NCI-H2227 treated with DMSO at 0.1 percent for 48 hours (cell line): ENCODE results near the gene C2CD4D.
"Not testable (repeated sequence)": the region's sequence is repeated elsewhere in the genome, so short reads cannot be mapped to it uniquely, and the experiment has no call there.

Experiments
- DNase-seq: peaks from one replicate; lab custom pipeline; 2025; lab: John Stamatoyannopoulos, UW

The C2CD4D gene

GRCh38 chr1:151858886-151859665, 19.5 kb upstream of the C2CD4D start:
- DNase-seq: no peak

GRCh38 chr1:151858030-151858746, 18.6 kb upstream of the C2CD4D start:
- DNase-seq: no peak

DNA sequence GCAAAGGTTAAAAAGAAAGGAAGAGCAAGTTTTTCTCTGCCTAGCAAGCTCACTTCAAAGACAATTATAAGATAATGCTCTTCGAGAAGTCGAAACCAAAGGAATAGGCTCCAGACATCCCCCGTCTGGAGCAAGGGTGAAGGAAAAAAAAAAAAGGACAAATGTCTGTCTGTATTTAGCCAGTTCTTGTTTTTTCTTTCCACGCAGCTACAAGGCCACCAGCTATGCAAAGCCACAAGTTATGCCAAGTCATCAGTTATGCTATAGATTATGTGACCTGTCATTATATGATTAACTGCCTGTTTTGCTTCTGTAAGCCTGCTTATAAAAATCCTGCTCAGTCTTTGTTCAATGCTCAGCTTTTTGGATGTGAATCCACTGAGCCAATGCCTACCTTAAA, 16.3 kb upstream of the C2CD4D start:
- no peak for DNase-seq

GRCh38 chr1:151855516-151855915, 15.9 kb upstream of the C2CD4D start:
- not testable (repeated sequence) for DNase-seq

- DNase-seq: no peak
Measured at GRCh38 chr1:151854658-151855057, 15.0 kb upstream of the C2CD4D start.

- DNase-seq: no peak
Measured at GRCh38 chr1:151853411-151853943, 13.9 kb upstream of the C2CD4D start, which contains the start of gene THEM5. Gene THEM5, minus strand, starts transcription at chr1:151853712. Its CDS starts 147 bp downstream, at chr1:151853565.

DNA sequence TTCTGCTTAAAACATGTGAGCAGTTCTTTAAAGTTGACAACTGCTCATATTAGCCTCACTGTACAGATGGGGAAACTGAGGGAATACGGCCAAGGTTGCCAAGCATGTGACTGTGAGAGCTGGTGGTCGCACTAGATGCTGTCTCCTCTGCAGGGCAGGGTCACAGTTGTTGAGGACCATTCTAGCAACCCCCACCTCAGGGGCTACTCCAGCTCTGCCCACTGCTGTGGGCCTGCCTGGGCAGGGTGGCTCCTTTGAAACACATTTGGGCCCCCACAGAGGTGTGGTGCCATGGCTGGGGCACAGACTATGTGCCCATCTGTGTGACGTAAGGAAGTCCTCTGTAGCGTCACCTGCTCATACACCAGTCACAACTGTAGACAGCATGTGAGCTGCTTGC, 13.1 kb upstream of the C2CD4D start:
- DNase-seq: no peak

- DNase-seq: no peak
Measured at GRCh38 chr1:151851886-151852285, 12.3 kb upstream of the C2CD4D start.

DNA sequence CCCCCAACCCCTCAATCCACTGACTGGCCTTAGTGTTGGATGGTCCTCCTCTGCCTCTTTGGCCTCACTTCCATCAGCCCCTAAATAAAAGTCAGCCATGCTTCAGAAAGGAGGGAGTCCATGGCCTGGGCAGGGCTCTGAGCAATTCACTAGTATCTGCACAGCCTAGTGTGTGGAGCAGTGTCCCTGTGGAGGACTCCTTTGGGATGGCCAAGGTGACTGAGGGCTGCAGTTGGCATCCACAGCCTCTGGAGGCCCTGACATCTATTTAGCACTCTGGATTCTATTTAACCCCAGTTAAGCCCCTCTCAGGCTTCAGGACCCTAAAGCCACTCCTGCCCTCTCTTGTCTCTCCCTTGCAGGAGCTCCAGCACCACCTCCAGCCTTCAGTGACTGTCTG, 10.3 kb upstream of the C2CD4D start:
- DNase-seq: no peak

- no peak for DNase-seq
Measured at GRCh38 chr1:151849126-151849525, 9.5 kb upstream of the C2CD4D start.

GRCh38 chr1:151847867-151848596, 8.4 kb upstream of the C2CD4D start:
- no peak for DNase-seq

DNA sequence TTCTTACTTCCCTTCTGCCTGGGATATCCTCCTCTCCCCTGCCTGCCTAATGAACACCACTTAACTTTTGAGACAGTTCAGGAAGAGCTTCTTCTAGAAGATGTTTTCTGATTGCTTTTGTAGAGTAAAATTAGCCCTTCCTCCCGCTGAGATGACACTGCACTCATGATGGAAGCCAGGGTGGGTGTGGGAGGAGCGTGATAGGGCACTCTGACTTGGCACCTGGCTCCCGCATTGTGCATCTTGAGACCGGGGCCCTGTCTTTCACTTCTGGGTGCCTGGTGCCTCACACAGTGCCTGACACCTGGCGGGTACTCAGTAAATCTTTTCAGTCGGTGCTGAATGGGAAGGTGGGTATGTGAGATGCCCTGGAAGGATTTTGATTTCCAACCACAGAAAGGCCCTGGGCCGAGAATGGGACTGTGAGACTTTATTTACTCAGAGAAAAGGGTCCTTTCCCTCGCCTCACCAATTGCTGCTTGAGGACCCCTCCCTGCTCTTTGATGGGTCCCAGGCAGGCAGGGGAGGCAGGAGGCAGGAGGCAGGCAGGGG, 7.1 kb upstream of the C2CD4D start:
- no peak for DNase-seq

GRCh38 chr1:151846062-151846568, 6.5 kb upstream of the C2CD4D start:
- DNase-seq: no peak

DNA sequence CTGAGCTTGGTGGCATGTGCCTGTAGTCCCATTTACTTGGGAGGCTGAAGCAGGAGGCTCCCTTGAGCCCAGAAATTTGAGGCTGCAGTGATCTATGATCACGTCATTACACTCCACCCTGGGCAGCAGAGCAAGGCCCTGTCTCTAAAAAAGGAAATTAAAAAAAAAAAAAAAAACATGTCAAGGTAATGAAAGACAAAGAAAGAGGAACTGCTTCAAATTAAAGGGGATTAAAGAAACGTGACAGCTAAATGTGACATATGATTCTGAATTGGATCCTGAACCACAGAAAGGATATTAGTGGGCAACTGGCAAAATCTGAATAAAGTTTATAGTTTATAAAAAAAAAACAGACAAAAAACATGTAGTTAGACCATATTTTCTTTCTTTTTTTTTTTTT, 3.8 kb upstream of the C2CD4D start:
- no peak for DNase-seq

DNA sequence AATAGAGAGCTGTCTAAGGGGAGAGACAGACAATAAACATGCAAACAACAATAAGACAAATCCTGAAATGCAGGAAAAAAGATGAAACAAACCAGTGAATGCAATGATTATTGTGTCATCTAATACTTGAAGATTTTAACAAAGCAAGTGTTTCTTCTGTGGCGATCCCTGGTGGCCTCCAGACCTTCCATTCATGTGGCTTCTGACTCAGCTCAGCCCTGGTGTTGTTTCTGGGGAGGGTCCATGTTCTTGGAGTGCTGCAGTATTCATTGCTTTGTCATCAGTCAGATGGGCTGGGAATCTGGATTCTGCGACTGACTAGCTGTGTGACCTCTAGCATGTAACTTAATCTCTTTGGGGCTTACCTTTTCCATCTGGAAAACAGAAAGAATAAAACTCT, 1.5 kb upstream of the C2CD4D start:
- no peak for DNase-seq

GRCh38 chr1:151840421-151840820, 801 bp upstream of the C2CD4D start:
- no peak for DNase-seq

- no peak for DNase-seq
Measured at GRCh38 chr1:151839082-151839412, 573 bp downstream of the C2CD4D start.

- DNase-seq: no peak
Measured at GRCh38 chr1:151838222-151839081, 1.2 kb downstream of the C2CD4D start.

DNA sequence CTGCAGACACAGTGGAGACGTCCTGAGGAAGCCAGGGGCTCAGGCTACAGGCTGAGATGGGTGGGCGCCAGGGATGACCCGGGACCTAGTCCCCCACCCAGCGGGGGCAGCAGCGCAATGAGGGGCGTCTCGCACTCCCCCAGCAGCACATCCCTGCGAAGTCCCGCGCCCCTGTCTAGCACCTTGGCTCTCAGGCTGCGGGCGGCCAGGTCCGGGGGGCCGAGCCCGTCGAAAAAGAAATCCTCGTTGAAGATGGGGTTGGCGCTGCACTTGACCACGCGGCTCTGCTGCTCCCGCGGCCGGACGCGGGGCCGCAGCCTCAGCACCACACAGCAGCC, 1.8 kb downstream of the C2CD4D start:
- DNase-seq: no peak

- DNase-seq: no peak
Measured at GRCh38 chr1:151837197-151837596, 2.4 kb downstream of the C2CD4D start.

GRCh38 chr1:151835596-151835995, 4.0 kb downstream of the C2CD4D start:
- no peak for DNase-seq
